ENCODE measurements around the gene ZNF474. TPM values are rescaled to one million over a fixed set of nuclear protein-coding genes. Genes with fewer than 3 reads are reported as not detected.

The ZNF474 gene
- total RNA-seq, 1 donor from 2014 or later: not detected

GRCh38 chr5:122121479-122122465 is 7.6 kb upstream of the ZNF474 start:
- intact Hi-C loops (cut with micrococcal nuclease): no loop called here
- H3K4me1 Mint-ChIP-seq (ENCODE audit: low read depth): no peaks in the 10 kb centered on the region
- DNase-seq (ENCODE audit: low spot score): no peak
- H3K36me3 Mint-ChIP-seq (ENCODE audit: low read depth): no peaks in the 10 kb centered on the region
- no peaks in the 10 kb centered on the region for H3K27me3 Mint-ChIP-seq (ENCODE audit: insufficient read depth)
- H3K9me3 Mint-ChIP-seq: no peaks in the 10 kb centered on the region
- no peak overlapping the region for H3K4me3 Mint-ChIP-seq
- H3K27ac Mint-ChIP-seq: no peak overlapping the region

DNA sequence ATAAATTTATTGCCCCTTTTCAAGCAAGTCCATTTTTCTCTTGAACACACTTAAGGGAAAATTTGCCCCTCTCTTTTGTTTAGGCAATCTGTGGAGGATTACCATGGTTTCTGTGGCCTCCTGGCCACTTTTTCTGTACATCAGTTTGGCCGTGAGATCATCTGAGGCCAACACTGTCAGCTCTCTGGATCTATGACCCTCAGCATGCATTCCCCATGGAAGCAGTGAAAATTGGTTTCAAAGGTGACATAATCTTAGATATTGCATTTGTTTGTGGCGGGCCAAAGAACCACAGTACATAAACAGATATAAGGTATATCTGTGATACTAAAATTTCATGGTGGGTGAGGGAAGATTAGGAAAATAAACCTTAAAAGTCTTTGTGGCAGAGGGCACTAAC is 4.6 kb upstream of the ZNF474 start:
- DNase-seq (ENCODE audit: low spot score): no peak
- no peak overlapping the region for H3K27ac Mint-ChIP-seq
- no peaks in the 10 kb centered on the region for H3K4me1 Mint-ChIP-seq (ENCODE audit: low read depth)
- no peaks in the 10 kb centered on the region for H3K9me3 Mint-ChIP-seq
- no peak overlapping the region for H3K4me3 Mint-ChIP-seq
- no peaks in the 10 kb centered on the region for H3K27me3 Mint-ChIP-seq (ENCODE audit: insufficient read depth)
- intact Hi-C loops (cut with micrococcal nuclease): no loop called here
- H3K36me3 Mint-ChIP-seq (ENCODE audit: low read depth): no peaks in the 10 kb centered on the region

GRCh38 chr5:122126177-122126755 is 3.1 kb upstream of the ZNF474 start:
- no peak for DNase-seq (ENCODE audit: low spot score)
- Mint-ChIP-seq H3K9me3 (no peaks in the 10 kb centered on the region), H3K4me3 (no peak overlapping the region), H3K27me3 (ENCODE audit: insufficient read depth) (no peaks in the 10 kb centered on the region), H3K36me3 (ENCODE audit: low read depth) (no peaks in the 10 kb centered on the region), H3K4me1 (ENCODE audit: low read depth) (no peaks in the 10 kb centered on the region), H3K27ac (no peak overlapping the region)
- intact Hi-C loops (cut with micrococcal nuclease): no loop called here

- no peak overlapping the region for H3K4me3 Mint-ChIP-seq
- no peak for DNase-seq (ENCODE audit: low spot score)
- no peaks in the 10 kb centered on the region for H3K9me3 Mint-ChIP-seq
- no peak overlapping the region for H3K27ac Mint-ChIP-seq
- H3K27me3 Mint-ChIP-seq (ENCODE audit: insufficient read depth): no peaks in the 10 kb centered on the region
- H3K4me1 Mint-ChIP-seq (ENCODE audit: low read depth): no peaks in the 10 kb centered on the region
- H3K36me3 Mint-ChIP-seq (ENCODE audit: low read depth): no peaks in the 10 kb centered on the region
- intact Hi-C loops (cut with micrococcal nuclease): no loop called here
These were observed 2.5 kb upstream of the ZNF474 start for GRCh38 chr5:122126756-122127321.

GRCh38 chr5:122130152-122130551 is 806 bp downstream of the ZNF474 start:
- no peak overlapping the region for H3K27ac Mint-ChIP-seq
- intact Hi-C loops (cut with micrococcal nuclease): no loop called here
- no peaks in the 10 kb centered on the region for H3K9me3 Mint-ChIP-seq
- no peaks in the 10 kb centered on the region for H3K36me3 Mint-ChIP-seq (ENCODE audit: low read depth)
- H3K27me3 Mint-ChIP-seq (ENCODE audit: insufficient read depth): no peaks in the 10 kb centered on the region
- H3K4me3 Mint-ChIP-seq: no peak overlapping the region
- no peak for DNase-seq (ENCODE audit: low spot score)
- H3K4me1 Mint-ChIP-seq (ENCODE audit: low read depth): no peaks in the 10 kb centered on the region

GRCh38 chr5:122137702-122138101 is 8.4 kb downstream of the ZNF474 start:
- no peaks in the 10 kb centered on the region for H3K9me3 Mint-ChIP-seq
- H3K4me1 Mint-ChIP-seq (ENCODE audit: low read depth): peaks cover 7% of the 10 kb centered on the region
- no peak for DNase-seq (ENCODE audit: low spot score)
- no peak overlapping the region for H3K4me3 Mint-ChIP-seq
- no peak overlapping the region for H3K27ac Mint-ChIP-seq
- H3K27me3 Mint-ChIP-seq (ENCODE audit: insufficient read depth): peaks cover 2% of the 10 kb centered on the region
- no peaks in the 10 kb centered on the region for H3K36me3 Mint-ChIP-seq (ENCODE audit: low read depth)
- intact Hi-C loops (cut with micrococcal nuclease): no loop called here

DNA sequence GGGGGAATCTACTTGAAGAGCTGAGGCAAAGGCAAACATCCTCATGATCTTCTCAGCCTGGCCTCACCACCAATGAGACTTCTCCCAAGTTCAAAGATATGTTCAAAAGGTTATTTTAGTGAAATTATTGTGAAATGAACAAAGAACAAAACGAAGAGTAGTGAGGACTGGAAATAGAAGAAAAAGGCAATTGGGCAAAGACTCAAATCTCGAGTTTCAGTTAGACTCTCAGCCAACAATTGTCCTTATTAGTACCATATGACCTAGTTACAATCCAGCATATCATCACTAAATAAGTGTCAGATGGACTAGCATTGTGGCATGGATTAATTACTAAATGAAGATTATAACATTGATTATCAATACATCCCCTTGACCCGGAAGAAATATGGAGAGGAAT is 9.0 kb downstream of the ZNF474 start:
- intact Hi-C loops (cut with micrococcal nuclease): no loop called here
- no peak for DNase-seq (ENCODE audit: low spot score)
- H3K27ac Mint-ChIP-seq: no peak overlapping the region
- H3K4me3 Mint-ChIP-seq: no peak overlapping the region
- no peaks in the 10 kb centered on the region for H3K9me3 Mint-ChIP-seq
- H3K27me3 Mint-ChIP-seq (ENCODE audit: insufficient read depth): peaks cover 2% of the 10 kb centered on the region
- no peaks in the 10 kb centered on the region for H3K36me3 Mint-ChIP-seq (ENCODE audit: low read depth)
- H3K4me1 Mint-ChIP-seq (ENCODE audit: low read depth): peaks cover 7% of the 10 kb centered on the region

DNA sequence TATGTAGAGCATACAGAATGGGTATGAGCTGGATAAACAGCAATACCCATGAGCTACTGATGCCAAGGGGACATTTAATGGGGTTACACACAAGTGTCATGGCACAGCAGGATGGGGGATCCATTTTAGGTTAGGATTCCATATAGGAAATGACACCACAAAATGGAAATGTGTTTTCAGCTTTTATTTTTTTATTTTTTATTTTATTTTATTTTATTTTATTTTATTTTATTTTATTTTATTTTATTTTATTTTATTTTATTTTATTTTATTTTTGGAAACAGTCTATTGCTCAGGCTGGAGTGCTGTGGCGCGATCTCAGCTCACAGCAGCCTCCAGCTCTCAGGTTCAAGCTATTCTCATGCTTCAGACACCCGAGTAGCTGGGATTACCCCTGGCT is 11.6 kb downstream of the ZNF474 start:
- intact Hi-C loops (cut with micrococcal nuclease): no loop called here
- H3K27me3 Mint-ChIP-seq (ENCODE audit: insufficient read depth): peaks cover 2% of the 10 kb centered on the region
- H3K36me3 Mint-ChIP-seq (ENCODE audit: low read depth): no peaks in the 10 kb centered on the region
- no peak overlapping the region for H3K27ac Mint-ChIP-seq
- DNase-seq (ENCODE audit: low spot score): no peak
- H3K4me1 Mint-ChIP-seq (ENCODE audit: low read depth): peaks cover 7% of the 10 kb centered on the region
- no peak overlapping the region for H3K4me3 Mint-ChIP-seq
- H3K9me3 Mint-ChIP-seq: no peaks in the 10 kb centered on the region

DNA sequence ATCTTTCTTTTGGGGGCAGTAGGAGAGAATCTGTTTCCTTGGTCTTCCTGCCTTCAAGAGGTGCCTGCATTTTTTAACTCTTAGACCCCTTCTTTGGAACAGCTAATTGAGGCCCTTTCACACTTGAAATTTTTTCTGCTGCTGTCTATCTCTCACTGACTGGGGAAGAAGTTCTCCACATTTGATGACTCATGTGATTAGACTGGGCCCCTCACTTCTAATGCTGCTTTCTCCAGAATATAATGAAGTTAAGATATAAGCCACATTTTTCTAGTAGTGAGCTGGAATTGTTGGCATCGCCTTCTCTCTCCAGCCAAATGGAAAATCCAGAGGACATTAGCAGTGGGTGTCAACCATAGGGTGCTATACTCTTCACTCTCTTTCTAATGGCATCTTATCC is 12.4 kb downstream of the ZNF474 start:
- Mint-ChIP-seq H3K36me3 (ENCODE audit: low read depth) (no peaks in the 10 kb centered on the region), H3K27me3 (ENCODE audit: insufficient read depth) (peaks cover 2% of the 10 kb centered on the region)

DNA sequence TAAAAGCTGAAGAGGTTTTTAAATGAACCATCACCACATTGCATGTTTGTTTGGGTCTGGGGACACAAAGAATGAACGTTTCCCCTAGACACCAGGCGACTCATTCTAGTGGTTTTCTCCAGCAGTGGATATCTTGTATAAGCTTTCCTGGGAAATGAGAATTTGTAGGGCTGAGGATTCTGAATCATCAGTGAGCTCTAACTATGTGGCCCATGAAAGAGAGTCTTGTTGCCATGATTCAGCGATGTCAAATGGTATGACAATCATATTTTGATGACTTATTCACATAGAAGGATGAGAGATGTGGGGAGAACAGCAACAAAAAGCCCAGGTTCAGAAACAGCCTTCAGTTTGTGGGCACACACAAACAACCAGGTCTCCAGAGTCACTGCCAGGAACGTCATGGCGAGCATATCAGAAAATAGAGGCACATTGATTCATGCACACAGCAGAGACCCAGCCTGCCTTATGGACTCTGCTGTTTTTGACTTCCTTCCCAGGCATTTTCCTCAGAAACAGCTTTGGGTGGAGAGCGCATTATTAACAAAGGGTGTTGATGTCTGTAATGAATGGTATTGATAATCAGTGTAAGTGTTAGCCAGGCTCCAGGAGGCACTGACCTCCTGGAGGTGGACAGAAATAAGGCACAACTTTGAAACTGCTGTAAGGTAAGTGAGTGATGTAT is 13.3 kb downstream of the ZNF474 start:
- intact Hi-C loops (cut with micrococcal nuclease): no loop called here
- no peak overlapping the region for H3K27ac Mint-ChIP-seq

More for the DNA sequence above, 12.4 kb downstream of the ZNF474 start:
- Mint-ChIP-seq H3K9me3 (no peaks in the 10 kb centered on the region), H3K27ac (no peak overlapping the region), H3K4me1 (ENCODE audit: low read depth) (peaks cover 7% of the 10 kb centered on the region), H3K4me3 (no peak overlapping the region)
- intact Hi-C loops (cut with micrococcal nuclease): no loop called here
- no peak for DNase-seq (ENCODE audit: low spot score)

DNA sequence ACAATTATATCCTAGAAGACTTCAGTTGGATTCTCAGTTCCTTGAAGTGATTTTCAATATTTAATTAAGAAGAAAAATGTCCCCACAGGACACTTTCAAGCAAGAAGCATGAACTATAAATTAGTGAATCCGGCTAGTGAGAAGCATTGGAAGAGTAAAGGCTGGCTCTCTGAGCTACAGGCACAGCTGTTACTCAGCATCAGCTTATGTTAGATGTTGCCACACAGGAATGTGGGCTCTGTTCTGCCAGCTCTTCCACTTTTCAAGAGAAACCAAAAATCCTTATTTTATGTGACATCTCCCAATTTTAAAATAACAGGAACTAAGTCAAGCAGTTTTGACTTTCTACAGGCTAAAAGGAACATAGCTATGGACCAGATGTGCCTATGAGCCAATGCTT is 14.9 kb downstream of the ZNF474 start:
- no peaks in the 10 kb centered on the region for H3K27me3 Mint-ChIP-seq (ENCODE audit: insufficient read depth)
- intact Hi-C loops (cut with micrococcal nuclease): no loop called here
- no peak for DNase-seq (ENCODE audit: low spot score)
- H3K36me3 Mint-ChIP-seq (ENCODE audit: low read depth): no peaks in the 10 kb centered on the region
- no peak overlapping the region for H3K27ac Mint-ChIP-seq
- no peak overlapping the region for H3K4me3 Mint-ChIP-seq
- H3K4me1 Mint-ChIP-seq (ENCODE audit: low read depth): no peaks in the 10 kb centered on the region
- H3K9me3 Mint-ChIP-seq: no peaks in the 10 kb centered on the region

More for the DNA sequence above, 13.3 kb downstream of the ZNF474 start:
- H3K4me3 Mint-ChIP-seq: no peak overlapping the region
- no peak for DNase-seq (ENCODE audit: low spot score)
- no peaks in the 10 kb centered on the region for H3K36me3 Mint-ChIP-seq (ENCODE audit: low read depth)
- peaks cover 4% of the 10 kb centered on the region for H3K4me1 Mint-ChIP-seq (ENCODE audit: low read depth)
- H3K9me3 Mint-ChIP-seq: no peaks in the 10 kb centered on the region
- no peaks in the 10 kb centered on the region for H3K27me3 Mint-ChIP-seq (ENCODE audit: insufficient read depth)

DNA sequence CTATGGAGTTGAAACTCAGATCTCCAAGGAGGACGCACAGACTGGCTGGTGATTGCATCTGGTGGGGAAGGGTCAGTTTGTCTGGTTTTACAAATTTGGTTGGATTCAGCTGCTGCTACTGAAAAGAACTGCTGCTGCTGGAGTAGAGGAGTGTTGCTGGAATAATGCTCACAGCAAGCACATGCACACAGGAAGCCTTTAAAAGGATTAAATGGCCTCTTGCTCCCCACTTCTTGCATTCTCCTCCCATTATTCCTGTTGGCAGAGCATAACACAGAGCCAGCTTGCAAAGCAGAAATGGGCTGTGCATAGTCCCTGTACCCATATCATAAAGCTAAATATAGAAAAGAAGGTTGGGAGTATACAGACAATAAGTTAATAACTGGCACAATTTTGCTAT is 16.6 kb downstream of the ZNF474 start:
- no peak overlapping the region for H3K4me3 Mint-ChIP-seq
- H3K4me1 Mint-ChIP-seq (ENCODE audit: low read depth): no peaks in the 10 kb centered on the region
- H3K27me3 Mint-ChIP-seq (ENCODE audit: insufficient read depth): no peaks in the 10 kb centered on the region
- no peaks in the 10 kb centered on the region for H3K36me3 Mint-ChIP-seq (ENCODE audit: low read depth)
- no peak overlapping the region for H3K27ac Mint-ChIP-seq
- H3K9me3 Mint-ChIP-seq: no peaks in the 10 kb centered on the region
- intact Hi-C loops (cut with micrococcal nuclease): no loop called here
- no peak for DNase-seq (ENCODE audit: low spot score)

All from activated T-helper 1 cell treated with anti-CD3 and anti-CD28 coated beads, Interleukin-12 subunit alpha, Interleukin-12 subunit beta, Interleukin-2, Interleukin-4 antibody, amounts not matched to agents 30 ng/mL and 10 ng/mL and 1 ng/mL, durations not matched to agents 14 hours and 24 hours and 36 hours (primary cell).